HepG2 (cell line): ENCODE results near the gene TMEM269.

Experiments
- MAFG ChIP-seq: sonication (generic); formaldehyde crosslinking; IDR thresholded peaks from 2 replicates; pipeline ENCODE4 v1.5.1; 2020; ENCODE audit warnings: mild to moderate bottlenecking, missing genetic modification reagents
- NR2F1 ChIP-seq, 2 experiments: fragments of 450-650 bp in 1 of 2; formaldehyde crosslinking in 1 of 2; IDR thresholded peaks; 2 replicates each; pipeline versions ENCODE4 v1.5.0 to v1.6.1; 2016 to 2020; ENCODE audit warnings: mild to moderate bottlenecking in 1 of 2, missing compliant biosample characterization in 1 of 2, missing genetic modification reagents in 1 of 2, moderate library complexity in 1 of 2
- PTBP1 ChIP-seq: fragments of 200-400 bp; formaldehyde crosslinking; IDR thresholded peaks from 2 replicates; pipeline ENCODE4 v1.6.1; 2018; ENCODE audit warnings: low read length, low read depth; ENCODE audit not compliant: poor library complexity, severe bottlenecking
- TCF7L2 ChIP-seq: IDR thresholded peaks from 2 replicates; pipeline ENCODE4 v1.6.1; 2011; ENCODE audit warnings: mild to moderate bottlenecking, low read depth, low read length, moderate library complexity
- TF ChIP-seq, protein P1 (sequence below): sonication (generic); formaldehyde crosslinking; IDR thresholded peaks from 2 replicates; pipeline ENCODE4 v1.5.0; 2020; ENCODE audit warnings: mild to moderate bottlenecking, missing genetic modification reagents, moderate library complexity

DNA sequence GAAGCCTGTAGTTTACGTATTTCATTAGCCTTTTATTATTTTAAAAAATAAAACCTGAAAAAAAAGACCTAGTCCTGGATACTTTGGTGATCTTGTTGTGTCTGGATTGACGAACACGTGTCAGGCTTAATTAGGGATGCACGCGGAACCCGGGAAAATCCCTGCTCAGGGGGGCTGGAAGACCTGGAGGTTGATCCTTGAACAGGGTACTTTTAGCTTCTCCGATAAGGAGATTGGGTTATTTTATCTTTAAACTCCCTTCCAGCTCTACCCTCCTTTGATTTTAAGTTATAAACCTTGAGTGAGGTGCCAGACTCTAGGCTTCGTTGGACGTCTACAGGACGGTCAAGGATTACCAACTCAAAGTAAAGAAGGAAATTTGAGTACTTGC is 61.1 kb downstream of the TMEM269 start:
- TF ChIP-seq PTBP1 (no peak), TCF7L2 (no peak), MAFG (CRISPR knock-in tag) (no peak), NR2F1 (CRISPR knock-in tag; IDR thresholded peaks at IDR 0.05) (no peak)
- TF ChIP-seq, protein P1, sequence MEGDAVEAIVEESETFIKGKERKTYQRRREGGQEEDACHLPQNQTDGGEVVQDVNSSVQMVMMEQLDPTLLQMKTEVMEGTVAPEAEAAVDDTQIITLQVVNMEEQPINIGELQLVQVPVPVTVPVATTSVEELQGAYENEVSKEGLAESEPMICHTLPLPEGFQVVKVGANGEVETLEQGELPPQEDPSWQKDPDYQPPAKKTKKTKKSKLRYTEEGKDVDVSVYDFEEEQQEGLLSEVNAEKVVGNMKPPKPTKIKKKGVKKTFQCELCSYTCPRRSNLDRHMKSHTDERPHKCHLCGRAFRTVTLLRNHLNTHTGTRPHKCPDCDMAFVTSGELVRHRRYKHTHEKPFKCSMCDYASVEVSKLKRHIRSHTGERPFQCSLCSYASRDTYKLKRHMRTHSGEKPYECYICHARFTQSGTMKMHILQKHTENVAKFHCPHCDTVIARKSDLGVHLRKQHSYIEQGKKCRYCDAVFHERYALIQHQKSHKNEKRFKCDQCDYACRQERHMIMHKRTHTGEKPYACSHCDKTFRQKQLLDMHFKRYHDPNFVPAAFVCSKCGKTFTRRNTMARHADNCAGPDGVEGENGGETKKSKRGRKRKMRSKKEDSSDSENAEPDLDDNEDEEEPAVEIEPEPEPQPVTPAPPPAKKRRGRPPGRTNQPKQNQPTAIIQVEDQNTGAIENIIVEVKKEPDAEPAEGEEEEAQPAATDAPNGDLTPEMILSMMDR, result no peak
